ENCODE results near the gene HEATR5A.

GRCh38 chr14:31465111-31465510 lies 44.8 kb upstream of the HEATR5A start:
- TF ChIP-seq POLR2AphosphoS5 (IDR thresholded peaks at IDR 0.05) (no peak), CTCF (IDR thresholded peaks at IDR 0.05 in 8 of 11, conservative IDR thresholded peaks at IDR 0.05 in 3 of 11) (no peak), POLR2A (IDR thresholded peaks at IDR 0.05) (no peak)
